GM19438 (cell line): ENCODE results near the gene ITPR3.
A peak's percentile ranks its signal among the peaks of the same experiment; 100 is the strongest.

Experiments
- ATAC-seq: cut with Tn5 transposase; IDR thresholded peaks from one replicate; pipeline ENCODE4 v1.9.1; 2021; ENCODE audit warnings: low read depth; ENCODE audit not compliant: unreplicated experiment

Gene ITPR3

GRCh38 chr6:33711140-33712129 lies 90.3 kb downstream of the ITPR3 start, which contains the start of gene UQCC2:
TSS of gene UQCC2 (minus strand) at chr6:33711700. CDS start at chr6:33711686, 14 bp downstream.
- peak; percentile 87 for ATAC-seq

DNA sequence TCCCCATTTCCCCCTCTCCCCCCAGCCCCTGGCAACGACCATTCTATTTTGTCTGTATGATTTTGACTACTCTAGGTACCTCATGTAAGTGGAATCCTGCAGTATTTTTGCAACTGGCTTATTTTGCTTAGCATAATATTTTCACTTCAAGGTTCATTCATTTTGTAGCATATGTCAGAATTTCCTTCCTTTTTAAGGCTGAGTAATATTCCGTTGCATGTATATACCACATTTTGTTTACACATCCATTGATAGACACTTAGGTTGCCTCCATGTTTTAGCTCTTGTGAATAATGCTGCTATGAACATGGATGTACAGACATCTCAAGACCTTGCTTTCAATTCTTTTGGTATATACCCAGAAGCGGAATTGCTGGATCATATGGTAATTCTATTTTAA lies 91.8 kb downstream of the ITPR3 start:
- ATAC-seq = no peak

DNA sequence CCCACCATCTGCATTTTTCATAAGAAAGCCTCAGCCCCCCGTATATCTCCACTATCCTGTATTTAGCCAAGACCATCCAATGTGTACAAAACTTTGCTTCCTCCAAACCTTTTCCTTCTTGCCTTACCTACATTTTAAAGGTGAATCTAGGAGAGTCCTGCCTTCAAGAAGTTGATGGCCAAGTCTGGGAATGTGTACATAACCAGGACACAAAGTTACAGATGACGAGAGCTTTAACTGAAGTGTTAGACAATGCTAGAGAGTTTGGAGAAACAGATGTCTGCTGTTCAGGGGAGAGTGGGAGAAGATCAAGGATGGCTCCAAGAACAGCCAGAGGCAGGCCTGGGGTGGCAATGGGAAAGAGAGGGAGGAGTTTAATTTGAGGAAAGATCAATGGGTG lies 92.7 kb downstream of the ITPR3 start:
- ATAC-seq = no peak

GRCh38 chr6:33714385-33715040 lies 93.4 kb downstream of the ITPR3 start:
- ATAC-seq = no peak

DNA sequence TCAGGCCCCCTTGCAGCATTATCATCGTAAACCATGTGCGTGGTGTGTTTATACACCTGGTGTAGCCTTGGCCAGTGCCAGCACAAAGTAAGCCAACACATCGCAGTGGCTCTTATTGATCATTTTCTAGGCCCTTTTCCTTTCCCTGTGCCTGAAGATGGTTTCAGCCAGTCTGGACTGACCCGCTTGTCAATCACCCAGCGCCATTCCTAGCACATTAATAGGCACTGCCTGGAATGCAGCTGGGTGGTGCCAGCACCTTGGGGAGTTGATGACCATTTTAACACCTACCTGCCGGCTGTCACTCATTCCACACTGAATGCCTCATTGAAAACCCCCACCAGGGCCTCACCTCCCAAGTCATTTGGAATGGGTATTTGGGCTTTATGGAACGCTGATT lies 95.3 kb downstream of the ITPR3 start:
- no peak for ATAC-seq

GRCh38 chr6:33716890-33717632 lies 95.9 kb downstream of the ITPR3 start:
- ATAC-seq = no peak

DNA sequence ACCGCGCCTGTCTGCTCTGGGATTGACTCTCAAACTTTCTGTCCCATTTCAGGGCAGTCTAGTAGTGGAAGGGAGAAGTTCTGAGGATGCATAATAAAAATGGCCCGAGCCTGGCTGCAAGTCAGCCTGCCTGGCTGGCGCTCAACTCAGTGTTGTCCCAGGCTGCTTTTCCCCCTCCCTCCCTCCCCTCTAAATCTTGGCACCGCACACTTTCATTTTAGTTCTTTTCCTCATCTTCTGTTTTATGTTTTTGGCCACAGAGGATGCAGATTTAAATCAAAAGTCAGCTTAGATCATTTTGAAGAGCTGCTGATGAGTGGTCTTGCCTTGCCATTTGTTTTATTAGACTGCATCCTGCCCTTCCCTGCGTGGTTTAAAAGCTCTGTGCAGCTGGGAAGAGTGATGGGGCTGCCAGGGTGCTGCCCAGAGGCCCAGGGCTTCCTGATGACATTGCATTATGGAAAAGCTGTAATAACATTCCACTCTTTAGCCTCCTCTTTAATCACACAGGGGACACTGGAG lies 96.9 kb downstream of the ITPR3 start:
- ATAC-seq = no peak

DNA sequence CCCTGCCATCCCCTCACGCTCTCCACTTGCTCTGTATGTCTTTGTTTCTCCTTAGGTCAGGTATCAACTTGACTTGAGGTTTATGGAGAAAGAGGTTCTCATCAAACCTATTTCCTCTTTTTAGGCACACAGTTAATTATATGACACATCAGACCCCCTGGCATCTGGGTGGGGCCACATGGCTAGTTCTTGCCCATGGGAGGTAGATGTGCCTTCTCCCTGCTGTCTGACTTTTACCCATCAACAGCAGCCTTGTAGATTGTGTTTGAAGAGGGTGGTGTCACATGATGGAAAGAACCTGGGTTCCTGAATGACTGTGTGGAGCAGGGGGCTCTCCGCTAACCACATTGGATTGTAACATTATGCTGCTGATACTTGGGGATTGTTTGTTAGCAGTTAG lies 97.6 kb downstream of the ITPR3 start:
- ATAC-seq = no peak

- no peak for ATAC-seq
These were observed 98.3 kb downstream of the ITPR3 start for GRCh38 chr6:33719326-33719987.

GRCh38 chr6:33720998-33721397 lies 99.9 kb downstream of the ITPR3 start:
- ATAC-seq = no peak

DNA sequence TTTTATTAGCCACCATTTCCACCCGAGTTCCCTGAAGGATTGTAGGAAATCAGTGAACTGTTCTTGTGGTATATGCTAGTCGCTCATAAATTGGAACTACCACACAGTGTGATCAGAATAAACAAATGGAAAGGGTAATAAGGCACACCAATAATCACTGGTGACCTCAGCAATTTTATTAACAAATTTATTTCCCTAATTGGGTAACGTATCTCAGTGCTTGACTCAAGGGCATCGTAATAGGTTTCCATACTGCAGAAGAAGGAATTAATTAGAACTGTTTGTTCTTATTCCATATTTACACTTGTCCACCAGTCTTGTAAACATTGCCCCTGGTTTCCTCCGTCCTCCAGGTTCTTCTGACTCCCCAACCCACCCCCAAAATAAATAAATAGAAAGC lies 100.4 kb downstream of the ITPR3 start:
- no peak for ATAC-seq

DNA sequence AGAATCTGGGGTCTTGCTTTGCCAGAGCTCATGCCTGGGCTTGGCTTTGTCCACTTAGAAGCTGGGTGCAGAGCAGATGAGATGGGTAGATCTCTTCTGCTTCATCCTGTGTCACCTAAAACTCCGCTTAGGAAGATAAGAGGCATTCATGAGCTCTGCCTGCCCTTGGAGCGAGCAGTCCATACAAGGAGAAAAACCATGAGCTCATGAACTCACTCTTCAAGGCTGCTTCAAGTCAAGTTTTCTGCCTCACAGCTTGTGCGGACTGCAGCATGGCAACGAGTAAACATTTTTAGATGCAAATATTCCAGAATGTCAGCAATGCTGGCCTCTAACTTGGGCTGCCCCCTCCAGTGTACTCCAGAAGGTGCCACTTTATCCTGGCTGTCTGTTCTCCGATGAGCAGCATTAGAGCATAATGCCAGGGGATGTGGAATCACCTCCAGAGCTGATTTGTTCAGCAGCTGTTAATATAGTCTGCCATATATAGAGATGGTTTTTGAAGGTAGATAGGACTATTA lies 101.0 kb downstream of the ITPR3 start:
- no peak for ATAC-seq

GRCh38 chr6:33723371-33724085 lies 102.4 kb downstream of the ITPR3 start:
- no peak for ATAC-seq

- ATAC-seq = no peak
These were observed 103.2 kb downstream of the ITPR3 start for GRCh38 chr6:33724102-33725023.

GRCh38 chr6:33725222-33725621 lies 104.1 kb downstream of the ITPR3 start:
- ATAC-seq = no peak

DNA sequence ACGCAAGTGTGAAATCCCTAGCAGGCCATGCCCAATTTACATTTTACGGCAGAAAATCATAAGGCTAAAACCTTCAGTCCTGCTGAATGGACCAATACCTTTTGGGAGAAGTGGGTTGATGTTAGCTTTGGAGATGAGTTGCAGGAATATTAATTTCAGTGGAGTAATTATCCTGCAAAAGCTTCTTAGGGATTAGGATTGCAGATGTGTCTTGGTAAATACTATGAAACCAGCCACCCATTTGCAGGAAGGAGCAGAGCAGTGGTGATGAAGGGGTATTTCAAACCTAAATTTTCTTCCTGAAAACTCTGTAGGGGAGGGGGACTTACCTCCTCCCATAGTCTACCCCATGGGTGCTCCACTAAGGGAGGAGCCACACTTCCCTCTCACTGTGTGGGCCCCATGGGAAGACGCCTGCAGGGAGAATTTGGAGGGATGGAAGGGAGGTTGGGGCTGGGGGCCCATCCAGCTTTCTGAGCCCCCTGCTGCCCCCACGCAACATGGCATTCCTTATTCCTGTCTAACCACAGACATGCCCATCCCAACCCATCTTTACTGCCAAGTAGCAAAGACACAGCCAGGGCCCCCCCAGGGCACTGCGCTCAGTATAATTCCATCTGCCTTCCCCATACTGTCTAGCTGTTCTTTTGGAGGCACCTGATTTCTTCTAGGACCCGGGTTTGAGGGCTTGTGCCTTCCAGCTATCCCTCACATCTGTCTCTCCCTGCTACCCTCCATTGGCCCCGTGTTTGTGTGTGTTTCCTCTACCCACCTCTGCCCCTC lies 105.0 kb downstream of the ITPR3 start:
- no peak for ATAC-seq

DNA sequence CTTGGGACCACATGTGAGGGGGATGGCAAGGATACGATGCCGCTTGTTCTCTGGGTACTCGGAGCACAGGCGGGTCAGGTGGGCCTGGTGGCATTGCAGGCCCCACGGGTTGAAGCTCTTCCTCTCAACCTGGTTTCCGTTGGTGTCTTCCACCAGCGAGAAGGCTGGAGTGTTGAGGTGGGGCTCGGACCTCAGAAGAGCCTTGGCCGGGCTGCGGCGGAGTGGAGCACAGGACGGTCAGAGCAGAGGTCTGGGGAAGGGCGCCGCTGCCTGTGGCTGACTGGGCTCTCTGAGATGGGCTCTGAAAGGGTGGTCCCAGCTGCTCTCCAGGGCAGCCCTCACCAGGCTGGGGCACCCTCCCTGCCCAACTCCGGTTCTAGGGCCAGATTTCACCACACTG lies 105.6 kb downstream of the ITPR3 start:
- no peak for ATAC-seq

DNA sequence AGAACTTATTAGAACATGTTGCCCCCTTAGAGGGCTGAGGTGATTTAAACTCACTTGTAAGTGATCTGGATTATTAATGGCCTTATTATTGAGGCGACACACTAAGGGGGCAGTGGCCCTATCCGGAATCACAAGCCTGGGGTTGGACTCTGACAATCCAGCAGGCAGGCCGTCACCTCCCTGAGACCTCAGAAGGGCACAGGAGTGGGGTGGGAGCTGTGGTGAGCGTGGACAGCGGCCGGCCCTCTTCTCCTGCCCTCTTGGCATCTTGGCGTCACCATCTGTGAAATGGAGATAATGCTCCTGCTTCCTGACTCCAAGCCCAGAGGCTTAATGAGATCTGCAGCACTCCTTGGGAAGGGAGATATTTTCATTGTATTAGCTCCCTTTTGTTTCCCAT lies 106.0 kb downstream of the ITPR3 start:
- ATAC-seq = no peak
